HG02970 (cell line): ENCODE measurements around the gene SSU72.

Source experiments
- ATAC-seq: cut with Tn5 transposase; IDR thresholded peaks from one replicate; pipeline ENCODE4 v1.9.1; 2021; ENCODE audit warnings: mild to moderate bottlenecking, moderate library complexity, moderate number of reproducible peaks; ENCODE audit not compliant: unreplicated experiment, low FRiP score

The SSU72 gene

DNA sequence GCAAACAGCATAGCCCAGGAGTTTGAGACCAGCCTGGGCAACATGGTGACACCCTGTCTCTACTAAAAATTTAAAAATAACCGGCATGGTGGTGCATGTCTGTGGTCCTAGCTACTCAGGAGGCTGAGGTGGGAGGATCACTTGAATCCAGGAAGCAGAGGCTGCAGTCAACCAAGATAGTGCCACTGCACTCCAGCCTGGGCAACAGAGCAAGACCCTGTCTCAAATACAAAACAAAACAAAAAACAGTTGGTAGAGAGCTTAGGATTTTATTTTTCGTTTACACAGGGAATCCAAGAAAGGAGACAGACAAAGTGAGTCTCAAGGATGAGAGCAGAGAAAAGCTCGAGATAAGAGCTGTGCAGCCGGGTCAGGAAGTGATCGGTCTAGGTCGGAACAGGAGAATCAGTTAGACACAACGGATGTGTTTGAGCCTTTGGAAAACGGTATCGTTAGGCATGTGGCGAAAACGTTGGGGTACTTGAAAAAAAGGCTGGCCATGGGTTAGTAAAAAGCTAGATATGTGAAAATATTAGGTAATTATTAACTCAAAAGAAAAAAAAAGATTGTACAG is 38.9 kb upstream of the SSU72 start:
- ATAC-seq = no peak

DNA sequence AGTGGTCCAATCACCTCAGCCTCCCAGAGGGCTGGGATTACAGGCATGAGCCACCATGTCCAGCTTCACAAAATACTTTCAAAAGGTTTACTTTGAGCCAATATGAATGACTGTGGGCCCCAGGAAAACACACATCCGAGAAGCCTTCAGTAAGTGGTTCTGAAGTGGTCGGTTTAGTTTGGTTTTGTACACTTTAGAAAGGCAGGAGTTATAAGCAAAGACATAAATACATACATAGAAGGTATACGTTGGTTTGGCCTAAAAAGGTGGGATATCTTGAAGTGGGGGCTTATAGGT is 37.4 kb upstream of the SSU72 start:
- ATAC-seq = no peak

DNA sequence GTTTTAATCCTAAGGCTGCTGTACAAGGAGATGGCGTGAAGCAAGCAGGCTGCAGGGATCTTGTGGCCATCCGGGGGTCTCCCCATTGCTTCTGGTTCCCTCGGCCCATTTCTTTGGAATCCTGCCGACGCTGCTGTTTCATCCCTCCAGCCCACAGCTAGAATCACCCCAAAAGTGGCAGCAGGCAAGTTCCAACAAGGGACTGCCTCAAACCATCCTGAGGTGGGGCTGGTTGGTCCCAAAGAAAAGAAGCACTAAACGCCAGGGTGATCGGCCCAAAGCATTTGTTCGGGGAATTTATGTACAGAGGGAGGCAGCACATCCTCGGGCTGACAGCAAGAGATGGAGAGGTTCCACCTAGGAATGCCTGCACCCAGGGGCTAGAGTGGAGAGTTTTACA is 36.1 kb upstream of the SSU72 start:
- no peak for ATAC-seq

- ATAC-seq = no peak
These were observed 35.3 kb upstream of the SSU72 start for GRCh38 chr1:1609822-1610485.

- ATAC-seq = no peak
These were observed 31.6 kb upstream of the SSU72 start for GRCh38 chr1:1606232-1606631.

DNA sequence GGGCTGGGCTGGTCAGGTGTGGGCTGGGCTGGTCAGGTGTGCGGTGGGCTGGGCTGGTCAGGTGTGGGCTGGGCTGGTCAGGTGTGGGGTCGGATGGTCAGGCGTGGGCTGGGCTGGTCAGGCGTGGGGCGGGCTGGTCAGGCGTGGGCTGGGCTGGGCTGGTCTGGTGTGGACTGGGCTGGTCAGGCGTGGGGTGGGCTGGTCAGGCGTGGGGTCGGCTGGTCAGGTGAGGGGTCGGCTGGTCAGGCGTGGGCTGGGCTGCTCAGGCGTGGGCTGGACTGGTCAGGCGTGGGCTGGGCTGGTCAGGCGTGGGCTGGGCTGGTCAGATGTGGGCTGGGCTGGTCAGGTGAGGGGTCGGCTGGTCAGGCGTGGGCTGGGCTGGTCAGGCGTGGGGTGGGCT is 31.1 kb upstream of the SSU72 start:
- ATAC-seq = no peak

- ATAC-seq = no peak
These were observed 30.4 kb upstream of the SSU72 start for GRCh38 chr1:1605034-1605591.

- ATAC-seq = no peak
These were observed 29.8 kb upstream of the SSU72 start for GRCh38 chr1:1604374-1605033.

GRCh38 chr1:1603671-1604373 is 29.2 kb upstream of the SSU72 start:
- no peak for ATAC-seq

GRCh38 chr1:1602968-1603506 is 28.4 kb upstream of the SSU72 start:
- no peak for ATAC-seq

DNA sequence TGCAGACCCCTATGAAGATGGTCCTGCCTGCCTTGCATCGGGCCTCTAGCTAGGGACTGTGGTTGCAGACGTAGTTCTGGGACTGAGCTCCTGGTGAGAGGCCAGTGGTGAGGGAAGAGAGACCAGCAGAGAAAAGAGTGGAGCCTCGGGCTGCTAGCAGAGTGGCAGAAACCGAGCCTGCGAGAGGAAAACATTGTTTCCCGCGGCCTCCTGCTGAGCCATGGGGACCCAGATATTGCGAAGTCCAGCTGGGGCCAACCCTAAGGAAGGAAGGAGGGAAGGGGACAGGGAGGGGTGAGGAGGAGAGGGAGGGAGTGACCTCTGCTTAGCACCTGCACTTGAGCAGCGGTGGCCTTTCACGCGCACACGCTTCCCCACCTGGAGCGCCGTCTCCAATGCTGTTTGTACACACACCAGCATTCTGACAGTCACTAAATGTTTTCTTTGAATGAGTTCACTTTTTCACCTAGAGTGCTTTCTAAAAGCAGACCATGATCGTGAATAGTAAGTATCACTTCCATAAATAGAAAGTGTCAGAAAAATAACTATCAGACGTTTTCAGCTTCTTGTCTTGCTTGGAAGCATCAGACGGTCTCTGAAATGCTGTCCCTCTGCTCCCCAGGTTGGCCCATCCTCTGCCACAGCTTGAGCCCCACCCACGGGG is 27.8 kb upstream of the SSU72 start:
- no peak for ATAC-seq

GRCh38 chr1:1601564-1602303 is 27.1 kb upstream of the SSU72 start:
- ATAC-seq = no peak

DNA sequence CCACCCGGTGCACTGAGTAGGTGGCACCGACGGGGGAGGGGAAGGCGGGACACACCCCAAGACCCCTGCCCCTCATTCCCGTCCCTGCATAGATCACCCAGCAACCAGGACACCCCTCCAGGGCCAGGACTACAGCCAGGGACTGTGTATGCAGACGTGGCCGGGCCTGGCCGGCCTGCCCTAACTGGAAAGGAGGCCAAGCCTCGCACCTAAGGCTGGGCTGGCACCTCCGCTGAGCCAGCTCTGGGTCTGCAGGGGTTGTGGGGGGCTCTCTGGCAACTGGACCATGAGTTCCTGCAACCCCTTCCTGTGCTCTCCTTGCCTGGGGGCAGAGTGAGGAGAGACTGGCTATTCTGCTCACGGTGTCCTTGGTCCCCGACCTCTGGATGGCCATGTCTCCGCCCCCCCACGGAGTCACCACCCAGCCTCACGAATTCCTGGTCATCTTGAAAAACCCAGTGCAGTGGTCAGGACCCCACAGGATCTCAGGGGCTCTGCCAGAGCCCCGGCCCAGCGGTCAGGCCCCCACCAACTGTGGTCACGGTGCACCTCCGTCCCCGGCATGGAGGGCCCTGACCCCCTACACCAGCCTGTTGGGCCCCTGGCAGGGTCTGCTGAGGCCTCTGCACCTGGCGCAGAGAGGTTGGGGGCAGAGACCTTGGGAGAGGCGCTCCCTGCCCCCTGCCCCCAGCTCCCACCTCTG is 26.3 kb upstream of the SSU72 start:
- no peak for ATAC-seq

DNA sequence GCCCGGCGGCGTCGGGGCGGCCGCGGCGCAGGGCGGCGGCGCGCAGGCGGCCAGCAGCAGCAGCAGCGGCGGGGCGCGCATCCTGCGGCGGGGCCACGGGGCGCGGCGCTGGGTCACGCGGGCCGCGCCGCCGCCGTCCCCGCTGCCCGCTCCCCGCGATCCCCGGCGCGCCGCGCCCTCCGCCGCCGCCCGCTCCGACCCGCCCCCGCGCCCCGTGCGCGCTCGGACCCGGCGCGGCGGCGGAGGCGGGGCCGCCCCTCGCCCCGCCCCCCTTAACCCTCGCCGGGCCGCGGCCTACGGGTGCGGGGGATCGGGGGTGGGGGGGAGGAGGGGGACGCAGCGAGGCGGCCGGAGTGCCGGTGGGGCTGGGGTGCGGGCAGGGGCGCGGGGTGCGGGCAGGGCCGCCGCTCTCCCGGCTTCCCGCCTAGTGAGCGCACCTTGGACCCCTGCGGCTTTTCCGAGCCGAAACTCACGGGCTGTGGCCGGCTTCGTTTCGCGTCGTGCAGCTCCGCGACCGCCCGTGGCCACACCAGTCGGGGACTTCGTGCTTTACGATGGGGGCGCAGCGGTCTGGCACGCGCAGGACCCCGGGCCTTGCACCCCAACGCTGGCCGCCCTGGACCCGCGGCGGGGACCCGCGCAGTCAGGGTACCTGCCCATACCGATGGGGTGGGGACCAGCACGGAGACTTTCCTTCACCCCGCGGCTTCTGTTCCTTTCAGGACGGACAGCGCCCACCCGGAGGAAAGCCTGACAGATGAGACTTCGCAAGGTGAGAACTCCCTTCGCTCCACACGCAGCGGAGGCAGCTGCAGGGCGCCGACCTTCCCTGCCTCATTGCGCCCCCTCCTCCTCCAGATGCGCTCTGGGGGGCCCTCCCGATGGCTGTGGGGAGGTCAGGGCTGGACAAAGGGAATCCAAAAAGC is 25.5 kb upstream of the SSU72 start, which contains the start of gene FNDC10:
FNDC10 (minus strand) TSS at position 201 of the 926 bp plus-strand sequence; CDS start at position 81, 120 bp downstream.
- ATAC-seq = no peak

DNA sequence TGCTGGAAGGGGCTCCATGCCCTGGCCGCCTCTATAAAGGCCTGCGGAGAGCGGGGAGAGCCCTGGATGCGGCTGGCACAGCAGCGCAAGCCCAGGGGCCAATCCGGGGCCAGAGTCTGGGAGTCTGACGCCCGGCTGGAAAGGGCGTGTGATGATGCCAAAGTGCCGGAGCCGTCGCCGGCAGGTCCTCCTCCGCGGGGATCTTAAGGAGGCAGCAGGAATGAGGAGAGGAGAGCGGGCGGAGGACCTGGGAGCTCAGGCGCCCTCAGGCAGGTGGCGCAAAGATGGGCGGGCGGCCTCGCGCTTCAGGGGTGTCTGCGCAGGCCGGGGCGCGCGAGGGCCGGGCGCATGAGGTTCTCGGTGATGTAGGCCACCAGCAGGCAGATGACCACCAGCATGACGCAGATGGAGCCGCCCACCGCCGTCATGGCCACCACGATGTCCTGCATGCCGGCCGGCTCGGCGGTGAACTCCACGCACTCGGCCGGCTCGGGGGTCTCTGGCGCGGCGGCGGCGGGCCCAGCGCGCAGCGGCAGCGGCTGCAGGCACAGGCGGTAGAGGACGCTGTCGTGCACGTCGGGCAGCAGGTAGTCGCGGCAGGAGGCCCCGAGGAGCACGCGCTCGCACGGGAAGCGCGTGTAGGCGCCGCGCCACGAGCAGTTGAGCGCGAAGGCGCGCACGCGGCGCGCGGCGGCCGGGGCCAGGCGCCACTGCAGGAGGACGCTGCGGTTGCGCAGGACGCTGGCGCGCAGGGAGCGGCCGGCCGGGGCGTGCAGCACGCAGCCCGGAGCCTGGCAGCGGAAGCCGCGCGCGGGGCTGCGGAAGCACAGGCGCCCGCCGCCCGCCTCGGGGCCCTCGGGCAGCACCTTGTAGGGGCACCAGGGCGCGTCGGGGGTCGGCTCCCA is 24.6 kb upstream of the SSU72 start:
- no peak for ATAC-seq

DNA sequence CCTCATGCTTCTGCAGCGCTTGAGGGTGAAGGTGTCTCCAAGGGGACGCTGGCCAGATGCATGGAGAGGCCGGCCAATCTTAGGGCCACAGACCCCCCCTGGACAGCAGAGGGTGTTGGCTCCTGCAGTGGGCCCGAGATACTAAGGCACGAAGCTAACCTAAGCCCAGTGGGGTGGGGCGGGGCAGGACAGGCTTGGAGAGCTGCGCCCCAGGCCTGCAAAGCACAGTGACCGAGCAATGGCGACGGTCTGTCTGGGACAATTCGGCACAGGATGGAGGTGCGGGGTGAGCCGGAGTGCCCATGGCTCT is 24.0 kb upstream of the SSU72 start:
- no peak for ATAC-seq

GRCh38 chr1:1598051-1598719 is 23.5 kb upstream of the SSU72 start:
- ATAC-seq = no peak
